ENCODE measurements around the gene CRB2.
A peak's percentile ranks its signal among the peaks of the same experiment; 100 is the strongest.

CRB2 gene

GRCh38 chr9:123329329-123329955, 26.6 kb upstream of the CRB2 start:
- no peak for DNase-seq

GRCh38 chr9:123331346-123332060, 24.5 kb upstream of the CRB2 start:
- DNase-seq = no peak

GRCh38 chr9:123333058-123333669, 22.8 kb upstream of the CRB2 start:
- DNase-seq = peak; percentile 6

GRCh38 chr9:123334639-123335038, 21.4 kb upstream of the CRB2 start:
- no peak for DNase-seq

- DNase-seq = no peak
Measured at GRCh38 chr9:123335193-123335985, 20.6 kb upstream of the CRB2 start.

GRCh38 chr9:123335986-123336329, 20.0 kb upstream of the CRB2 start:
- DNase-seq = no peak

GRCh38 chr9:123336449-123336848, 19.5 kb upstream of the CRB2 start:
- no peak for DNase-seq

- DNase-seq = no peak
Measured at GRCh38 chr9:123336959-123337358, 19.0 kb upstream of the CRB2 start.

- DNase-seq = no peak
Measured at GRCh38 chr9:123337971-123338370, 18.0 kb upstream of the CRB2 start.

- DNase-seq = peak; percentile 76
Measured at GRCh38 chr9:123338710-123339665, 17.0 kb upstream of the CRB2 start.

- DNase-seq = peak; percentile 69
Measured at GRCh38 chr9:123339666-123340510, 16.1 kb upstream of the CRB2 start.

- DNase-seq = no peak
Measured at GRCh38 chr9:123341816-123342215, 14.2 kb upstream of the CRB2 start.

GRCh38 chr9:123342247-123342646, 13.8 kb upstream of the CRB2 start:
- no peak for DNase-seq

- DNase-seq = no peak
Measured at GRCh38 chr9:123343443-123344191, 12.4 kb upstream of the CRB2 start.

- DNase-seq = no peak
Measured at GRCh38 chr9:123344192-123344949, 11.6 kb upstream of the CRB2 start.

- no peak for DNase-seq
Measured at GRCh38 chr9:123345567-123345955, 10.4 kb upstream of the CRB2 start.

GRCh38 chr9:123346026-123346425, 10.0 kb upstream of the CRB2 start:
- DNase-seq = no peak

- DNase-seq = no peak
Measured at GRCh38 chr9:123346826-123347225, 9.2 kb upstream of the CRB2 start.

- DNase-seq = no peak
Measured at GRCh38 chr9:123347289-123348060, 8.5 kb upstream of the CRB2 start.
